HepG2 (cell line): ENCODE results near the gene PGAP1. TPM values are rescaled to one million over a fixed set of nuclear protein-coding genes. Genes with fewer than 3 reads are reported as not detected.

Experiments
- ATAC-seq: fragments of 200-7000 bp; cut with Tn5 transposase; 3 replicates; pipeline ENCODE4 v1.9.1; 2020; ENCODE audit warnings: mild to moderate bottlenecking, moderate library complexity
- BruUV-seq: library from RNA; stranded (reverse); fragments of 400-500 nt; replicated peaks from 2 replicates; lab custom pipeline; 2021; lab: Mats Ljungman, UMichigan
- CTCF ChIA-PET: fragments of 300-600 bp; formaldehyde crosslinking; extraction: SDS; loops from one replicate; lab custom pipeline; 2021; ENCODE audit warnings: low total read pairs, inconsistent platforms, low intra/inter-chr PET ratio; lab: Yijun Ruan, JAX
- POLR2A ChIA-PET: fragments of 350-600 bp; sonication (Branson Sonifier 250); formaldehyde crosslinking; loops from one replicate; lab custom pipeline; 2020; ENCODE audit warnings: antibody characterized with exemption, inconsistent platforms; lab: Yijun Ruan, JAX
- DNase-seq: peaks from one replicate; pipeline ENCODE4 v3.0.0-alpha.2; 2015; ENCODE audit warnings: low spot score
- FAIRE-seq: peaks from 3 replicates; lab custom pipeline; 2011; peaks lifted over from hg19 to GRCh38; lab: Jason Lieb, UNC
- H2AFZ ChIP-seq: one replicate; pipeline ENCODE4 v1.6.1; 2011; ENCODE audit warnings: low read length, inconsistent platforms
- H3K27ac ChIP-seq: fragments of 300-600 bp; 3 replicates; pipeline ENCODE4 v1.8.0; 2011; ENCODE audit warnings: mixed run types, mild to moderate bottlenecking, mixed read lengths, low read length, inconsistent platforms; ENCODE audit not compliant: insufficient read depth; ENCODE audit errors: extremely low read length
- H3K27me3 ChIP-seq, 2 experiments: fragments of 200-600 bp in 1 of 2; 2 replicates in 1 of 2; 3 replicates in 1 of 2; pipeline versions ENCODE4 v1.6.0 to v1.8.0; 2011; ENCODE audit warnings: low read length in 2 of 2, mild to moderate bottlenecking in 2 of 2, moderate library complexity in 2 of 2, inconsistent platforms in 1 of 2; ENCODE audit not compliant: insufficient read depth in 2 of 2, control insufficient read depth in 1 of 2
- H3K36me3 ChIP-seq, 2 experiments: fragments of 200-600 bp in 1 of 2; replicated peaks in 1 of 2; 2 replicates in 1 of 2; 3 replicates in 1 of 2; pipeline versions ENCODE4 v1.5.1 to v1.8.0; 2011; ENCODE audit warnings: low read length in 2 of 2, inconsistent platforms in 1 of 2; ENCODE audit not compliant: insufficient read depth in 2 of 2, control insufficient read depth in 1 of 2
- H3K4me1 ChIP-seq: 2 replicates; pipeline ENCODE4 v1.5.1; 2012; ENCODE audit warnings: low read length, inconsistent platforms; ENCODE audit not compliant: insufficient read depth
- H3K4me2 ChIP-seq: 2 replicates; pipeline ENCODE4 v1.6.0; 2011; ENCODE audit warnings: low read depth, low read length, inconsistent platforms
- H3K4me3 ChIP-seq, 3 experiments: fragments of 200-600 bp in 1 of 3; sonication (generic), shearing (Covaris generic) in 1 of 3; replicated peaks in 1 of 3; 2 replicates each; pipeline ENCODE4 v1.5.1; 2011 to 2016; ENCODE audit warnings: low read length in 3 of 3, inconsistent platforms in 2 of 3, low read depth in 2 of 3, mild to moderate bottlenecking in 2 of 3, control low read depth in 1 of 3, mixed read lengths in 1 of 3; ENCODE audit not compliant: insufficient read depth in 1 of 3
- H3K79me2 ChIP-seq: one replicate; pipeline ENCODE4 v1.6.1; 2011; ENCODE audit warnings: low read length, inconsistent platforms; ENCODE audit not compliant: insufficient read depth
- H3K9ac ChIP-seq: 2 replicates; pipeline ENCODE4 v1.6.0; 2011; ENCODE audit warnings: mild to moderate bottlenecking, low read depth, low read length, inconsistent platforms; ENCODE audit not compliant: insufficient read depth
- H3K9me3 ChIP-seq: 2 replicates; pipeline ENCODE4 v1.5.1; 2012; ENCODE audit warnings: mild to moderate bottlenecking, low read length
- H4K20me1 ChIP-seq: 2 replicates; pipeline ENCODE4 v1.6.0; 2011; ENCODE audit warnings: inconsistent platforms, mild to moderate bottlenecking, low read length, moderate library complexity; ENCODE audit not compliant: insufficient read depth
- FOXA3 ChIP-seq: IDR thresholded peaks from 2 replicates; pipeline ENCODE4 v1.6.1; 2016; ENCODE audit warnings: missing genetic modification reagents, missing compliant biosample characterization
- GFI1 ChIP-seq: sonication (generic); formaldehyde crosslinking; IDR thresholded peaks from 2 replicates; pipeline ENCODE4 v1.5.0; 2020; ENCODE audit warnings: missing genetic modification reagents, mild to moderate bottlenecking, borderline replicate concordance
- MEIS1 ChIP-seq: sonication (generic); formaldehyde crosslinking; IDR thresholded peaks from 2 replicates; pipeline ENCODE4 v1.9.0; 2021; ENCODE audit warnings: mild to moderate bottlenecking, missing genetic modification reagents, moderate library complexity, borderline replicate concordance
- MYC ChIP-seq: sonication (generic); formaldehyde crosslinking; IDR thresholded peaks from 2 replicates; pipeline ENCODE4 v1.9.0; 2021; ENCODE audit warnings: missing genetic modification reagents, borderline replicate concordance
- SNRNP70 ChIP-seq: fragments of 200-400 bp; formaldehyde crosslinking; IDR thresholded peaks from 2 replicates; pipeline ENCODE4 v1.6.1; 2017; ENCODE audit warnings: mild to moderate bottlenecking, low read depth, low read length, moderate library complexity
- ZFP1 ChIP-seq: IDR thresholded peaks from 2 replicates; pipeline ENCODE4 v1.6.1; 2016
- ZNF10 ChIP-seq: sonication (generic); formaldehyde crosslinking; IDR thresholded peaks from 2 replicates; pipeline ENCODE4 v1.4.0; 2020; ENCODE audit warnings: mild to moderate bottlenecking, low read depth, missing genetic modification reagents, borderline replicate concordance
- WGBS: methylation state at CpG from one replicate; pipeline ENCODE4 v1.1.6; 2017; ENCODE audit warnings: low lambda C conversion rate; 5-methylcytosine and 5-hydroxymethylcytosine counted together
- in situ Hi-C: cut with HindIII; loops from 2 replicates; pipeline ENCODE4 v1.10.0; 2017; ENCODE audit warnings: low pct_unique_long_range_greater_than_20kb; ENCODE audit not compliant: extremely low pct_ligation_motif_present
- intact Hi-C: fragments of 100-400 bp; cut with micrococcal nuclease; formaldehyde crosslinking; loops from one replicate; pipeline ENCODE4 v1.10.0; 2022; ENCODE audit not compliant: unreplicated experiment
- polyA plus RNA-seq, 8 experiments: library from polyadenylated mRNA; depleted of rRNA in 3 of 8; stranded (reverse) in 7 of 8; unstranded in 1 of 8; fragments of >200 nt; fragmentation: Illumina TruSeq in 4 of 8; extraction: Trizol in 4 of 8; gene quantifications; 2 replicates each; pipeline versions ENCODE4 v1.2.1 to v1.2.3, GENCODE V29; 2011 to 2016; ENCODE audit warnings: low read depth in 4 of 8, missing spikeins in 1 of 8, mixed read lengths in 1 of 8; ENCODE audit not compliant: insufficient read depth in 1 of 8
- total RNA-seq, 5 experiments: library from RNA; depleted of rRNA; stranded (reverse); fragments of >200 nt; fragmentation: Illumina TruSeq; extraction: Trizol; gene quantifications; 2 replicates each; pipeline ENCODE4 v1.2.3, GENCODE V29; 2016; ENCODE audit warnings: low read depth in 1 of 5
- TF ChIP-seq, protein P1 (sequence below): IDR thresholded peaks from 2 replicates; pipeline ENCODE4 v1.6.1; 2016; ENCODE audit warnings: low read depth, missing genetic modification reagents, missing compliant biosample characterization
- TF ChIP-seq, protein P2 (sequence below): IDR thresholded peaks from 2 replicates; pipeline ENCODE4 v1.6.1; 2012; ENCODE audit warnings: low read length, improper control_type of control experiment

PGAP1 gene
- total and polyA plus RNA-seq, 2 of the 13 experiments (the other 11 are each of a cell fraction or from before 2014, with no cell fraction given) = 4.1 to 6.4 TPM

DNA sequence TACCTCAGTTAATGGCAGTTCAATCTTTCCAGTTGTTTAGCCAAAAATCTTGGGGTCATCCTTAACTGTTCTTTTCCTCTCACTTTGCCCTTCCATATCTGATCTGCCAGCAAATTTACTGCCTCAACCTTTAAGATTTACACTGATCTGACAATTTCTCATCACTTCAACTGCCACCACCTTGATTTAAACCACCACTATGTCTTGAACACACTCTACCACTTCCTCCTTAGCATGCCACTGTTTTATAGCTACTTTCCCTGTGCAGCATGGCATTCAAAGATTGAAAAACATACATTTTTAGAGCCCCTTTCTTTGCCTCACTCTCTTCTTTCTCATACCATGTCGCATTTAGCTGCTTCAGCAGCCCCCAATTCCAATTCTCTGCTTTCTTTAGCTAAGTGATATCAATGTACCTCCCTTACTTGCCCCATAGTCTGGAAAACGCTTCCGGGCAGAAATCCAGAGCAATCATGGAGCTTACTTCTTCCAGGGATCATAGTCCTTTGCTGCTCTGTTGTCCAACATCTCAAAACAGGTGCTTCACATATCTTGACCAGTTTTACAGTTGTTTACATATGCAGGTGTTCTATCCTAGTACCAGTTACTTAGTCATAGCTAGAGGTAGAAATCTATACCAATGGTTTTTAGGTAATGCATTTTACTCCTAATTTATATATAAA, 10.9 kb downstream of the PGAP1 start (continued):
- TF ChIP-seq, protein P1, sequence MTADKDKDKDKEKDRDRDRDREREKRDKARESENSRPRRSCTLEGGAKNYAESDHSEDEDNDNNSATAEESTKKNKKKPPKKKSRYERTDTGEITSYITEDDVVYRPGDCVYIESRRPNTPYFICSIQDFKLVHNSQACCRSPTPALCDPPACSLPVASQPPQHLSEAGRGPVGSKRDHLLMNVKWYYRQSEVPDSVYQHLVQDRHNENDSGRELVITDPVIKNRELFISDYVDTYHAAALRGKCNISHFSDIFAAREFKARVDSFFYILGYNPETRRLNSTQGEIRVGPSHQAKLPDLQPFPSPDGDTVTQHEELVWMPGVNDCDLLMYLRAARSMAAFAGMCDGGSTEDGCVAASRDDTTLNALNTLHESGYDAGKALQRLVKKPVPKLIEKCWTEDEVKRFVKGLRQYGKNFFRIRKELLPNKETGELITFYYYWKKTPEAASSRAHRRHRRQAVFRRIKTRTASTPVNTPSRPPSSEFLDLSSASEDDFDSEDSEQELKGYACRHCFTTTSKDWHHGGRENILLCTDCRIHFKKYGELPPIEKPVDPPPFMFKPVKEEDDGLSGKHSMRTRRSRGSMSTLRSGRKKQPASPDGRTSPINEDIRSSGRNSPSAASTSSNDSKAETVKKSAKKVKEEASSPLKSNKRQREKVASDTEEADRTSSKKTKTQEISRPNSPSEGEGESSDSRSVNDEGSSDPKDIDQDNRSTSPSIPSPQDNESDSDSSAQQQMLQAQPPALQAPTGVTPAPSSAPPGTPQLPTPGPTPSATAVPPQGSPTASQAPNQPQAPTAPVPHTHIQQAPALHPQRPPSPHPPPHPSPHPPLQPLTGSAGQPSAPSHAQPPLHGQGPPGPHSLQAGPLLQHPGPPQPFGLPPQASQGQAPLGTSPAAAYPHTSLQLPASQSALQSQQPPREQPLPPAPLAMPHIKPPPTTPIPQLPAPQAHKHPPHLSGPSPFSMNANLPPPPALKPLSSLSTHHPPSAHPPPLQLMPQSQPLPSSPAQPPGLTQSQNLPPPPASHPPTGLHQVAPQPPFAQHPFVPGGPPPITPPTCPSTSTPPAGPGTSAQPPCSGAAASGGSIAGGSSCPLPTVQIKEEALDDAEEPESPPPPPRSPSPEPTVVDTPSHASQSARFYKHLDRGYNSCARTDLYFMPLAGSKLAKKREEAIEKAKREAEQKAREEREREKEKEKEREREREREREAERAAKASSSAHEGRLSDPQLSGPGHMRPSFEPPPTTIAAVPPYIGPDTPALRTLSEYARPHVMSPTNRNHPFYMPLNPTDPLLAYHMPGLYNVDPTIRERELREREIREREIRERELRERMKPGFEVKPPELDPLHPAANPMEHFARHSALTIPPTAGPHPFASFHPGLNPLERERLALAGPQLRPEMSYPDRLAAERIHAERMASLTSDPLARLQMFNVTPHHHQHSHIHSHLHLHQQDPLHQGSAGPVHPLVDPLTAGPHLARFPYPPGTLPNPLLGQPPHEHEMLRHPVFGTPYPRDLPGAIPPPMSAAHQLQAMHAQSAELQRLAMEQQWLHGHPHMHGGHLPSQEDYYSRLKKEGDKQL = no peak

DNA sequence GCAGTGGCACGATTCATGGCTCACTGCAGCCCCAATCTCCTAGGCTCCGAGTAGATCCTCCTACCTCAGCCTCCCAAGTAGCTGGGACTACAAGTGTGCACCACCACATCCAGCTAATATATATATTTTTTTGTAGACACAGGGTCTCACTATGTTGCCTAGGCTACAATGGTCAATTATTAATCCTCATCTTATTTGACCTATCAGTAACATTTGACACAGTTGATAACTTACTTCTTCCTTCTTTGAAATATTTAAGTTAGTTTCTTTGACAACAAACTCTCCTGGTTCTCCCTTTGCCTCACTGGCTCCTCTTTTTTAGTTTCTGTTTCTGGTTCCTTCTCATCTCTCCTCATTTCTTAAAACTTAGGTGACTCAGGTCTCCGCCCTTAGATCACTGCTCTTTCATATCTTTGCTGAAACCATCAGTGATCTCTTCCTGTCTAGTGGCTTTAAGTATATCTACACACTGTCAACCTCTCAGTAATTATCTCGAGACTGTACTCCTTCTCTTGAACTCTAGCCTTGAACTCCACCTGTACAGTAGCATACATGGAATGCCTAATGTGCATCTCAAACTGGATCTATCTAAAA, 11.5 kb downstream of the PGAP1 start:
- CTCF ChIA-PET = no interaction called here
- no peaks in the 10 kb centered on the region for H3K4me1 ChIP-seq
- intact Hi-C loops = no loop called here
- 95% methylated on average over 4 of the region's 4 CpGs for WGBS
- BruUV-seq = no TSS peak
- no peak overlapping the region for H3K27ac ChIP-seq
- ATAC-seq (no peak), FAIRE-seq (no peak), DNase-seq (no peak)
- H3K4me2 ChIP-seq = no peak overlapping the region
- no peak overlapping the region for H2AFZ ChIP-seq
- no peaks in the 10 kb centered on the region for H3K27me3 ChIP-seq
- H3K79me2 ChIP-seq = no peaks in the 10 kb centered on the region
- H3K9me3 ChIP-seq = no peaks in the 10 kb centered on the region
- in situ Hi-C loops = no loop called here
- POLR2A ChIA-PET = no interaction called here
- H3K9ac ChIP-seq = no peak overlapping the region
- H4K20me1 ChIP-seq = no peaks in the 10 kb centered on the region
- H3K36me3 ChIP-seq = peaks cover 8 to 29% of the 10 kb centered on the region in 2 experiments
- H3K4me3 ChIP-seq = no peak overlapping the region
- no peak for TF ChIP-seq ZFP1 (CRISPR knock-in tag)
- TF ChIP-seq ZNF10 = no peak
- TF ChIP-seq GFI1 (CRISPR knock-in tag) = no peak
- no peak for TF ChIP-seq FOXA3 (CRISPR knock-in tag)
- TF ChIP-seq MEIS1 (CRISPR knock-in tag) = no peak
- TF ChIP-seq SNRNP70 = no peak
- TF ChIP-seq, protein P2, sequence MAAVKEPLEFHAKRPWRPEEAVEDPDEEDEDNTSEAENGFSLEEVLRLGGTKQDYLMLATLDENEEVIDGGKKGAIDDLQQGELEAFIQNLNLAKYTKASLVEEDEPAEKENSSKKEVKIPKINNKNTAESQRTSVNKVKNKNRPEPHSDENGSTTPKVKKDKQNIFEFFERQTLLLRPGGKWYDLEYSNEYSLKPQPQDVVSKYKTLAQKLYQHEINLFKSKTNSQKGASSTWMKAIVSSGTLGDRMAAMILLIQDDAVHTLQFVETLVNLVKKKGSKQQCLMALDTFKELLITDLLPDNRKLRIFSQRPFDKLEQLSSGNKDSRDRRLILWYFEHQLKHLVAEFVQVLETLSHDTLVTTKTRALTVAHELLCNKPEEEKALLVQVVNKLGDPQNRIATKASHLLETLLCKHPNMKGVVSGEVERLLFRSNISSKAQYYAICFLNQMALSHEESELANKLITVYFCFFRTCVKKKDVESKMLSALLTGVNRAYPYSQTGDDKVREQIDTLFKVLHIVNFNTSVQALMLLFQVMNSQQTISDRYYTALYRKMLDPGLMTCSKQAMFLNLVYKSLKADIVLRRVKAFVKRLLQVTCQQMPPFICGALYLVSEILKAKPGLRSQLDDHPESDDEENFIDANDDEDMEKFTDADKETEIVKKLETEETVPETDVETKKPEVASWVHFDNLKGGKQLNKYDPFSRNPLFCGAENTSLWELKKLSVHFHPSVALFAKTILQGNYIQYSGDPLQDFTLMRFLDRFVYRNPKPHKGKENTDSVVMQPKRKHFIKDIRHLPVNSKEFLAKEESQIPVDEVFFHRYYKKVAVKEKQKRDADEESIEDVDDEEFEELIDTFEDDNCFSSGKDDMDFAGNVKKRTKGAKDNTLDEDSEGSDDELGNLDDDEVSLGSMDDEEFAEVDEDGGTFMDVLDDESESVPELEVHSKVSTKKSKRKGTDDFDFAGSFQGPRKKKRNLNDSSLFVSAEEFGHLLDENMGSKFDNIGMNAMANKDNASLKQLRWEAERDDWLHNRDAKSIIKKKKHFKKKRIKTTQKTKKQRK = no peak
- no peak for TF ChIP-seq MYC
